ENCODE measurements around the gene MAP4K4.

GRCh38 chr2:101781791-101782426 lies 84.4 kb downstream of the MAP4K4 start:
- TF ChIP-seq SMC3 (IDR thresholded peaks at IDR 0.05; ENCODE audit: low read depth, low read length) (no peak), MAZ (IDR thresholded peaks at IDR 0.05; ENCODE audit: borderline replicate concordance, low read depth, low read length) (no peak), POLR2A (IDR thresholded peaks at IDR 0.05; ENCODE audit: low read depth, low read length) (no peak), RFX5 (IDR thresholded peaks at IDR 0.05; ENCODE audit: low read depth, low read length) (no peak), BHLHE40 (IDR thresholded peaks at IDR 0.05; ENCODE audit: low read depth, low read length) (no peak), USF2 (IDR thresholded peaks at IDR 0.05; ENCODE audit: low read depth, low read length) (no peak), CEBPB (IDR thresholded peaks at IDR 0.05; ENCODE audit: low read depth, low read length) (no peak), NFE2L2 (IDR thresholded peaks at IDR 0.05; ENCODE audit: low read depth, low read length) (no peak)
- TF ChIP-seq, protein P1, sequence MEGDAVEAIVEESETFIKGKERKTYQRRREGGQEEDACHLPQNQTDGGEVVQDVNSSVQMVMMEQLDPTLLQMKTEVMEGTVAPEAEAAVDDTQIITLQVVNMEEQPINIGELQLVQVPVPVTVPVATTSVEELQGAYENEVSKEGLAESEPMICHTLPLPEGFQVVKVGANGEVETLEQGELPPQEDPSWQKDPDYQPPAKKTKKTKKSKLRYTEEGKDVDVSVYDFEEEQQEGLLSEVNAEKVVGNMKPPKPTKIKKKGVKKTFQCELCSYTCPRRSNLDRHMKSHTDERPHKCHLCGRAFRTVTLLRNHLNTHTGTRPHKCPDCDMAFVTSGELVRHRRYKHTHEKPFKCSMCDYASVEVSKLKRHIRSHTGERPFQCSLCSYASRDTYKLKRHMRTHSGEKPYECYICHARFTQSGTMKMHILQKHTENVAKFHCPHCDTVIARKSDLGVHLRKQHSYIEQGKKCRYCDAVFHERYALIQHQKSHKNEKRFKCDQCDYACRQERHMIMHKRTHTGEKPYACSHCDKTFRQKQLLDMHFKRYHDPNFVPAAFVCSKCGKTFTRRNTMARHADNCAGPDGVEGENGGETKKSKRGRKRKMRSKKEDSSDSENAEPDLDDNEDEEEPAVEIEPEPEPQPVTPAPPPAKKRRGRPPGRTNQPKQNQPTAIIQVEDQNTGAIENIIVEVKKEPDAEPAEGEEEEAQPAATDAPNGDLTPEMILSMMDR (conservative IDR thresholded peaks at IDR 0.05; ENCODE audit: low read depth, low read length), result no peak
